ENCODE results near the gene CRYZL1.

The CRYZL1 gene

GRCh38 chr21:33557447-33557846 is 84.1 kb downstream of the CRYZL1 start:
- no peak for DNase-seq

- DNase-seq = no peak
These were observed 86.6 kb downstream of the CRYZL1 start for GRCh38 chr21:33554982-33555344.

GRCh38 chr21:33554236-33554981 is 87.1 kb downstream of the CRYZL1 start:
- no peak for DNase-seq

GRCh38 chr21:33552999-33553598 is 88.4 kb downstream of the CRYZL1 start:
- no peak for DNase-seq

GRCh38 chr21:33552093-33552998 is 89.2 kb downstream of the CRYZL1 start:
- no peak for DNase-seq

GRCh38 chr21:33551664-33552063 is 89.9 kb downstream of the CRYZL1 start:
- no peak for DNase-seq

- DNase-seq = no peak
These were observed 90.5 kb downstream of the CRYZL1 start for GRCh38 chr21:33550772-33551660.

GRCh38 chr21:33549848-33550771 is 91.4 kb downstream of the CRYZL1 start:
- no peak for DNase-seq

- no peak for DNase-seq
These were observed 95.5 kb downstream of the CRYZL1 start for GRCh38 chr21:33546086-33546485.

- DNase-seq = no peak
These were observed 96.9 kb downstream of the CRYZL1 start for GRCh38 chr21:33544451-33545195.

GRCh38 chr21:33543505-33544129 is 97.9 kb downstream of the CRYZL1 start:
- no peak for DNase-seq

- peak; percentile 82 for DNase-seq
These were observed 98.7 kb downstream of the CRYZL1 start, which contains the start of gene SON for GRCh38 chr21:33542640-33543504. TSS of gene SON (plus strand) at chr21:33543038. CDS start at chr21:33543093, 55 bp downstream.

GRCh38 chr21:33541756-33542639 is 99.5 kb downstream of the CRYZL1 start, which contains the start of gene GART:
TSS of gene GART (minus strand) at chr21:33542117. CDS start at chr21:33539315, 2,802 bp downstream.
- no peak for DNase-seq

GRCh38 chr21:33541105-33541711 is 100.3 kb downstream of the CRYZL1 start:
- DNase-seq = no peak

GRCh38 chr21:33540711-33541104 is 100.8 kb downstream of the CRYZL1 start:
- DNase-seq = no peak

GRCh38 chr21:33539616-33540015 is 101.9 kb downstream of the CRYZL1 start:
- no peak for DNase-seq

Measured in NCI-H2081 treated with DMSO at 0.1 percent for 48 hours (cell line).